DOHH2 (cell line): Measurements from ENCODE around the gene SH3BGRL2.

ENCODE experiments used
- H3F3A ChIP-seq: fragments of 200-600 bp; sonication (generic), shearing (Covaris generic); 2 replicates; pipeline ENCODE4 v1.6.0; 2016; ENCODE audit warnings: antibody characterized with exemption, mild to moderate bottlenecking; ENCODE audit not compliant: control insufficient read depth, insufficient read depth
- H3K27ac ChIP-seq: fragments of 200-600 bp; sonication (generic); 2 replicates; pipeline ENCODE4 v1.5.1; 2014; ENCODE audit warnings: low read depth, mild to moderate bottlenecking, low read length, moderate library complexity
- H3K27me3 ChIP-seq: fragments of 200-600 bp; sonication (generic); 2 replicates; pipeline ENCODE4 v1.6.1; 2014; ENCODE audit warnings: mild to moderate bottlenecking, low read length, mixed read lengths; ENCODE audit not compliant: control insufficient read depth
- H3K36me3 ChIP-seq: fragments of 200-600 bp; sonication (generic); 2 replicates; pipeline ENCODE4 v1.6.1; 2014; ENCODE audit warnings: mild to moderate bottlenecking, low read length, moderate library complexity, mixed read lengths; ENCODE audit not compliant: control insufficient read depth
- H3K4me1 ChIP-seq: fragments of 200-600 bp; sonication (generic); 2 replicates; pipeline ENCODE4 v1.6.1; 2014; ENCODE audit warnings: mild to moderate bottlenecking, low read length, mixed read lengths; ENCODE audit not compliant: control insufficient read depth
- H3K4me2 ChIP-seq: fragments of 200-600 bp; sonication (generic); 2 replicates; pipeline ENCODE4 v1.6.0; 2014; ENCODE audit warnings: mild to moderate bottlenecking, low read length, moderate library complexity
- H3K4me3 ChIP-seq: fragments of 200-600 bp; sonication (generic); 2 replicates; pipeline ENCODE4 v1.5.1; 2014; ENCODE audit warnings: mild to moderate bottlenecking, low read length, mixed read lengths
- H3K79me2 ChIP-seq: fragments of 200-600 bp; sonication (generic); 2 replicates; pipeline ENCODE4 v1.6.1; 2014; ENCODE audit warnings: mild to moderate bottlenecking, low read length, mixed read lengths; ENCODE audit not compliant: control insufficient read depth
- H3K9me2 ChIP-seq: fragments of 200-600 bp; sonication (generic); replicated peaks from 2 replicates; pipeline ENCODE4 v1.6.1; 2014; ENCODE audit warnings: mild to moderate bottlenecking, low read length, mixed read lengths; ENCODE audit not compliant: control insufficient read depth
- H3K9me3 ChIP-seq: fragments of 200-600 bp; sonication (generic); 2 replicates; pipeline ENCODE4 v1.6.1; 2014; ENCODE audit warnings: antibody characterized with exemption, low read length, mixed read lengths; ENCODE audit not compliant: control insufficient read depth, insufficient read depth
- H4K20me1 ChIP-seq: fragments of 200-600 bp; sonication (generic); 2 replicates; pipeline ENCODE4 v1.6.0; 2014; ENCODE audit warnings: low read depth, mild to moderate bottlenecking, antibody characterized with exemption, low read length, moderate library complexity; ENCODE audit not compliant: control insufficient read depth, insufficient read depth
- CTCF ChIP-seq: fragments of 200-600 bp; sonication (generic); IDR thresholded peaks from one replicate; pipeline ENCODE4 v1.5.1; 2014; ENCODE audit warnings: antibody characterized with exemption, mild to moderate bottlenecking, low read depth, low read length; ENCODE audit not compliant: poor library complexity, severe bottlenecking
- EZH2phosphoT487 ChIP-seq: fragments of 200-600 bp; sonication (generic); IDR thresholded peaks from 2 replicates; pipeline ENCODE4 v1.6.1; 2017; ENCODE audit warnings: borderline replicate concordance, mild to moderate bottlenecking, antibody characterized with exemption, low read length, moderate library complexity, mixed read lengths

Gene SH3BGRL2

GRCh38 chr6:79630883-79631692, at the start of gene SH3BGRL2:
Gene SH3BGRL2 (plus strand): TSS chr6:79631329. CDS start chr6:79631462, 133 bp downstream.
- no peaks in the 10 kb centered on the region for H3K4me1 ChIP-seq
- H3F3A ChIP-seq = no peaks in the 10 kb centered on the region
- H3K9me2 ChIP-seq = no peaks in the 10 kb centered on the region
- peaks cover 2% of the 10 kb centered on the region; the same call in 1 of the 2 replicates for H3K27me3 ChIP-seq
- no peak within 1 kb of the TSS for H3K4me3 ChIP-seq
- no peak within 1 kb of the TSS for H3K27ac ChIP-seq
- no peaks in the 10 kb centered on the region for H3K9me3 ChIP-seq
- H4K20me1 ChIP-seq = no peaks in the 10 kb centered on the region
- H3K4me2 ChIP-seq = no peak within 1 kb of the TSS
- H3K36me3 ChIP-seq = no peaks in the 10 kb centered on the region
- H3K79me2 ChIP-seq = no peaks in the 10 kb centered on the region
- TF ChIP-seq CTCF (no peak), EZH2phosphoT487 (no peak)

GRCh38 chr6:79584332-79584731, 46.8 kb upstream of the SH3BGRL2 start:
- no peaks in the 10 kb centered on the region for H3K27me3 ChIP-seq
- no peaks in the 10 kb centered on the region for H3K9me2 ChIP-seq
- H3K79me2 ChIP-seq = no peaks in the 10 kb centered on the region
- H3K4me3 ChIP-seq = no peak overlapping the region
- no peaks in the 10 kb centered on the region for H3K4me1 ChIP-seq
- H3K36me3 ChIP-seq = no peaks in the 10 kb centered on the region
- H3K27ac ChIP-seq = no peak overlapping the region
- H3K9me3 ChIP-seq = no peaks in the 10 kb centered on the region
- TF ChIP-seq CTCF (no peak), EZH2phosphoT487 (no peak)
- H3K4me2 ChIP-seq = no peak overlapping the region
- H3F3A ChIP-seq = no peaks in the 10 kb centered on the region
- no peaks in the 10 kb centered on the region for H4K20me1 ChIP-seq

- no peaks in the 10 kb centered on the region for H3K79me2 ChIP-seq
- TF ChIP-seq EZH2phosphoT487 (no peak), CTCF (peak; percentile 34)
- H3K27ac ChIP-seq = no peak overlapping the region
- H3K27me3 ChIP-seq = no peaks in the 10 kb centered on the region
- H3K4me1 ChIP-seq = no peaks in the 10 kb centered on the region
- H3K36me3 ChIP-seq = no peaks in the 10 kb centered on the region
- no peak overlapping the region for H3K4me3 ChIP-seq
- no peaks in the 10 kb centered on the region for H3K9me3 ChIP-seq
- H4K20me1 ChIP-seq = no peaks in the 10 kb centered on the region
- H3K9me2 ChIP-seq = no peaks in the 10 kb centered on the region
- H3F3A ChIP-seq = no peaks in the 10 kb centered on the region
- no peak overlapping the region for H3K4me2 ChIP-seq
Measured at GRCh38 chr6:79586548-79586947, 44.6 kb upstream of the SH3BGRL2 start.
